ENCODE data around the gene LIMS1. TPM values are rescaled to one million over a fixed set of nuclear protein-coding genes. Genes with fewer than 3 reads are reported as not detected.

LIMS1 gene
- total and polyA plus RNA-seq, 11 donors: 21.3 to 136 (median 76.0) TPM

GRCh38 chr2:108616751-108617161 lies 82.5 kb downstream of the LIMS1 start:
- no peaks in the 10 kb centered on the region for H3K36me3 ChIP-seq
- no peak for DNase-seq
- no peaks in the 10 kb centered on the region for H3K9me3 ChIP-seq
- TF ChIP-seq CTCF (IDR thresholded peaks at IDR 0.05) (no peak), POLR2A (IDR thresholded peaks at IDR 0.05) (no peak)
- H3K27ac ChIP-seq: no peak overlapping the region
- ATAC-seq: no peak
- no peaks in the 10 kb centered on the region for H3K27me3 ChIP-seq
- H3K4me3 ChIP-seq: no peak overlapping the region
- intact Hi-C loops (cut with DNase I): loop anchor here in 1 of 10 donors (10.0 kb wide), 1 partner anchor 98 kb away; the partner anchor contains the start of gene RANBP2
- WGBS, 4 donors: 65 to 75% (median 71%) methylated on average over 2 of the region's 2 CpGs
- H3K4me1 ChIP-seq: peaks cover 5 to 89% (median 43%) of the 10 kb centered on the region in 12 donors

- Histone ChIP-seq H3K27me3 (no peaks in the 10 kb centered on the region), H3K9me3 (no peaks in the 10 kb centered on the region), H3K4me3 (no peak overlapping the region), H3K36me3 (no peaks in the 10 kb centered on the region), H3K27ac (peak overlapping the region in 1 of 12 donors; percentile 57), H3K4me1 (peaks cover 5 to 89% (median 44%) of the 10 kb centered on the region in 12 donors)
- 92 to 96% (median 94%) methylated on average over 2 of the region's 2 CpGs for WGBS, 4 donors
- ATAC-seq (no peak), DNase-seq (no peak)
- intact Hi-C loops (cut with DNase I): loop anchor here in 1 of 10 donors (10.0 kb wide), 1 partner anchor 97 kb away; the partner anchor contains the start of gene RANBP2
- no peak for TF ChIP-seq POLR2A (IDR thresholded peaks at IDR 0.05)
- TF ChIP-seq CTCF (IDR thresholded peaks at IDR 0.05): no peak
Measured at GRCh38 chr2:108617617-108618016, 83.3 kb downstream of the LIMS1 start.

GRCh38 chr2:108619925-108620620 lies 85.8 kb downstream of the LIMS1 start:
- intact Hi-C loops (cut with DNase I): loop anchor here in 1 of 10 donors (10.0 kb wide), 1 partner anchor 95 kb away; the partner anchor contains the start of gene RANBP2
- peak in 1 of 4 donors; percentile 28 for ATAC-seq
- DNase-seq: no peak
- Histone ChIP-seq H3K9me3 (no peaks in the 10 kb centered on the region), H3K27me3 (no peaks in the 10 kb centered on the region), H3K27ac (peak overlapping the region in 9 of 12 donors; percentile 2 to 71 (median 27)), H3K36me3 (no peaks in the 10 kb centered on the region), H3K4me3 (no peak overlapping the region), H3K4me1 (peaks cover 0 to 79% (median 39%) of the 10 kb centered on the region in 12 donors)
- no peak for TF ChIP-seq POLR2A (IDR thresholded peaks at IDR 0.05)
- TF ChIP-seq CTCF (IDR thresholded peaks at IDR 0.05): no peak
- 52 to 69% (median 63%) methylated on average over 8 of the region's 8 CpGs for WGBS, 4 donors

GRCh38 chr2:108620656-108621055 lies 86.4 kb downstream of the LIMS1 start:
- ATAC-seq (peak in 1 of 4 donors; percentile 36), DNase-seq (no peak)
- WGBS, 4 donors: 36 to 49% (median 45%) methylated on average over 3 of the region's 3 CpGs
- Histone ChIP-seq H3K27ac (peak overlapping the region in 9 of 12 donors; percentile 5 to 71 (median 27)), H3K36me3 (no peaks in the 10 kb centered on the region), H3K9me3 (no peaks in the 10 kb centered on the region), H3K4me3 (no peak overlapping the region), H3K27me3 (no peaks in the 10 kb centered on the region), H3K4me1 (peaks cover 0 to 79% (median 33%) of the 10 kb centered on the region in 12 donors)
- TF ChIP-seq CTCF (IDR thresholded peaks at IDR 0.05): no peak
- no peak for TF ChIP-seq POLR2A (IDR thresholded peaks at IDR 0.05)
- intact Hi-C loops (cut with DNase I): no loop called here
